K562 (cell line): ENCODE data around the gene MBD3. TPM values are rescaled to one million over a fixed set of nuclear protein-coding genes. Genes with fewer than 3 reads are reported as not detected.

ENCODE experiments used
- ARID1B ChIP-seq: fragments of 450-650 bp; IDR thresholded peaks from 2 replicates; pipeline ENCODE4 v1.6.1; 2016; ENCODE audit warnings: antibody characterized with exemption, mild to moderate bottlenecking, inconsistent platforms
- HDAC2 ChIP-seq: fragments of 450-650 bp; IDR thresholded peaks from 2 replicates; pipeline ENCODE4 v1.6.1; 2016; ENCODE audit warnings: mild to moderate bottlenecking
- MTA1 ChIP-seq: fragments of 450-650 bp; IDR thresholded peaks from 2 replicates; pipeline ENCODE4 v1.6.1; 2017; ENCODE audit warnings: borderline replicate concordance
- SIN3A ChIP-seq, 2 experiments: fragments of 150-350 bp in 1 of 2; IDR thresholded peaks; 2 replicates each; pipeline ENCODE4 v1.6.1; 2011 to 2016; ENCODE audit warnings: borderline replicate concordance in 2 of 2, low read depth in 2 of 2, low read length in 2 of 2, mild to moderate bottlenecking in 2 of 2, moderate library complexity in 2 of 2; ENCODE audit not compliant: control insufficient read depth in 1 of 2
- TARDBP ChIP-seq: fragments of 450-650 bp; IDR thresholded peaks from 2 replicates; pipeline ENCODE4 v1.6.1; 2016
- THRAP3 ChIP-seq: fragments of 450-650 bp; IDR thresholded peaks from 2 replicates; pipeline ENCODE4 v1.6.1; 2016; ENCODE audit warnings: mild to moderate bottlenecking, inconsistent platforms, borderline replicate concordance
- YY1 ChIP-seq, 3 experiments: IDR thresholded peaks; 2 replicates each; pipeline ENCODE4 v1.6.1; 2011; ENCODE audit warnings: low read length in 2 of 3, mild to moderate bottlenecking in 2 of 3, moderate library complexity in 2 of 3, borderline replicate concordance in 1 of 3, control low read depth in 1 of 3, low read depth in 1 of 3; ENCODE audit not compliant: insufficient read depth in 3 of 3, insufficient replicate concordance in 2 of 3, control insufficient read depth in 1 of 3, insufficient read length in 1 of 3; ENCODE audit errors: extremely low read depth in 1 of 3
- ZFP1 ChIP-seq: fragments of 450-650 bp; formaldehyde crosslinking; IDR thresholded peaks from 2 replicates; pipeline ENCODE4 v1.4.0; 2020; ENCODE audit warnings: mild to moderate bottlenecking, mixed read lengths
- ZFP36 ChIP-seq: fragments of 150-350 bp; IDR thresholded peaks from 2 replicates; pipeline ENCODE4 v1.6.1; 2018; ENCODE audit warnings: low read length, low read depth; ENCODE audit not compliant: partially characterized antibody
- ZNF354B ChIP-seq: fragments of 250-450 bp; sonication (Bioruptor Pico); IDR thresholded peaks from 2 replicates; pipeline ENCODE4 v1.4.0; 2020
- polyA plus RNA-seq, 8 experiments: library from polyadenylated mRNA; depleted of rRNA in 4 of 8; stranded (reverse) in 5 of 8; unstranded in 3 of 8; fragments of >200 nt; fragmentation: Nextera tagmentation in 2 of 8; fragmentation: Illumina TruSeq in 1 of 8; extraction: Ambion mirVana in 2 of 8; extraction: Trizol in 1 of 8; gene quantifications; 2 replicates each; pipeline versions ENCODE4 v1.2.1 to v1.2.3, GENCODE V29; 2011 to 2014; ENCODE audit warnings: inconsistent platforms in 1 of 8, missing spikeins in 1 of 8
- total RNA-seq, 7 experiments: library from RNA; depleted of rRNA in 6 of 7; stranded (reverse); fragments of >200 nt in 6 of 7; fragmentation: Illumina TruSeq in 2 of 7; extraction: Trizol in 2 of 7; gene quantifications; 2 replicates each; pipeline versions ENCODE4 v1.2.1 to v1.2.3, GENCODE V29; 2011 to 2021; ENCODE audit warnings: low replicate concordance in 1 of 7
- TF ChIP-seq, protein P1 (sequence below): fragments of 200-400 bp; formaldehyde crosslinking; IDR thresholded peaks from 2 replicates; pipeline ENCODE4 v1.6.1; 2017; ENCODE audit warnings: mild to moderate bottlenecking, low read depth, low read length, moderate library complexity
- TF ChIP-seq, protein P2 (sequence below): sonication (generic); IDR thresholded peaks from 2 replicates; pipeline ENCODE4 v1.6.1; 2016
- TF ChIP-seq, protein P3 (sequence below): fragments of 250-450 bp; sonication (Bioruptor Pico); IDR thresholded peaks from 2 replicates; pipeline ENCODE4 v1.4.0; 2020
- TF ChIP-seq, protein P4 (sequence below): sonication (generic); formaldehyde crosslinking; IDR thresholded peaks from 2 replicates; pipeline ENCODE4 v1.8.0; 2022; ENCODE audit warnings: mild to moderate bottlenecking, missing genetic modification reagents

The MBD3 gene
- total and polyA plus RNA-seq, 9 of the 15 experiments (the other 6 are each of a cell fraction or from before 2014, with no cell fraction given) = 0.24 to 137 (median 30.9) TPM

DNA sequence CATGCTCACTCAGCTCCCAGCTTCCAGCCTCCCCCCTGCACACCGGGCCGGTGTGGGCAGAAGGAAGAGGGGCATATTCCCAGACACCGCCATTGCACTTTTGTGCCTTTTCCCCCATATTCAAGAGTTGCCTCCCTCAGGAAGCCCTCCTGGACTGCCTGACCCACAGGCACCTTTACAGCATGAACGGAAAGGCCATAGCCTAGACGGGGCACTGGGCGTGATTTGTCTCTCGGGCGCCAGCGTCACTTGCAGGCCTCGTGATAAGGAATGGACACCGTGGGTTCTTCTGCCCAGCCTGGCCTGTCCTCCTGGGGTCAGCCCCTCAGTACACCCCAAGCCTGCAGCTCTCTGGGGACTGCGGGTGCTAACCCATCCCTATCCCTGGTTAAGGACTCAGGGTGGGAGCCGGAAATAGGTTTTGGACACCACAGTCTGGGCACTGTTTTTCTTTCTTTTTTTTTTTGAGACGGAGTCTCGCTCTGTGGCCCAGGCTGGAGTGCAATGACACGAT lies 13.5 kb upstream of the MBD3 start (continued):
- TF ChIP-seq, protein P1, sequence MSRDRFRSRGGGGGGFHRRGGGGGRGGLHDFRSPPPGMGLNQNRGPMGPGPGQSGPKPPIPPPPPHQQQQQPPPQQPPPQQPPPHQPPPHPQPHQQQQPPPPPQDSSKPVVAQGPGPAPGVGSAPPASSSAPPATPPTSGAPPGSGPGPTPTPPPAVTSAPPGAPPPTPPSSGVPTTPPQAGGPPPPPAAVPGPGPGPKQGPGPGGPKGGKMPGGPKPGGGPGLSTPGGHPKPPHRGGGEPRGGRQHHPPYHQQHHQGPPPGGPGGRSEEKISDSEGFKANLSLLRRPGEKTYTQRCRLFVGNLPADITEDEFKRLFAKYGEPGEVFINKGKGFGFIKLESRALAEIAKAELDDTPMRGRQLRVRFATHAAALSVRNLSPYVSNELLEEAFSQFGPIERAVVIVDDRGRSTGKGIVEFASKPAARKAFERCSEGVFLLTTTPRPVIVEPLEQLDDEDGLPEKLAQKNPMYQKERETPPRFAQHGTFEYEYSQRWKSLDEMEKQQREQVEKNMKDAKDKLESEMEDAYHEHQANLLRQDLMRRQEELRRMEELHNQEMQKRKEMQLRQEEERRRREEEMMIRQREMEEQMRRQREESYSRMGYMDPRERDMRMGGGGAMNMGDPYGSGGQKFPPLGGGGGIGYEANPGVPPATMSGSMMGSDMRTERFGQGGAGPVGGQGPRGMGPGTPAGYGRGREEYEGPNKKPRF = no peak
- TF ChIP-seq SIN3A (IDR thresholded peaks at IDR 0.05; ENCODE audit: borderline replicate concordance in 2 of 2, control insufficient read depth in 1 of 2, low read depth in 2 of 2, low read length in 2 of 2) (no peak), ZFP36 (peak; percentile 100), TARDBP (0 out of 2 replicates have a peak, but pooled peaks have one; percentile 46), YY1 (IDR thresholded peaks at IDR 0.05; ENCODE audit: borderline replicate concordance in 1 of 3, control insufficient read depth in 1 of 3, extremely low read depth in 1 of 3, insufficient read depth in 3 of 3, insufficient read length in 1 of 3, insufficient replicate concordance in 2 of 3, low read depth in 1 of 3, low read length in 2 of 3) (no peak), ZNF354B (CRISPR knock-in tag) (no peak), MTA1 (0 out of 2 replicates have a peak, but pooled peaks have one; percentile 8), THRAP3 (0 out of 2 replicates have a peak, but pooled peaks have one; percentile 22), ARID1B (peak; percentile 10; the same call in 1 of the 2 replicates), ZFP1 (CRISPR knock-in tag) (no peak), HDAC2 (peak; percentile 96)
- TF ChIP-seq, protein P2, sequence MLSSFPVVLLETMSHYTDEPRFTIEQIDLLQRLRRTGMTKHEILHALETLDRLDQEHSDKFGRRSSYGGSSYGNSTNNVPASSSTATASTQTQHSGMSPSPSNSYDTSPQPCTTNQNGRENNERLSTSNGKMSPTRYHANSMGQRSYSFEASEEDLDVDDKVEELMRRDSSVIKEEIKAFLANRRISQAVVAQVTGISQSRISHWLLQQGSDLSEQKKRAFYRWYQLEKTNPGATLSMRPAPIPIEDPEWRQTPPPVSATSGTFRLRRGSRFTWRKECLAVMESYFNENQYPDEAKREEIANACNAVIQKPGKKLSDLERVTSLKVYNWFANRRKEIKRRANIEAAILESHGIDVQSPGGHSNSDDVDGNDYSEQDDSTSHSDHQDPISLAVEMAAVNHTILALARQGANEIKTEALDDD = no peak
- TF ChIP-seq, protein P3, sequence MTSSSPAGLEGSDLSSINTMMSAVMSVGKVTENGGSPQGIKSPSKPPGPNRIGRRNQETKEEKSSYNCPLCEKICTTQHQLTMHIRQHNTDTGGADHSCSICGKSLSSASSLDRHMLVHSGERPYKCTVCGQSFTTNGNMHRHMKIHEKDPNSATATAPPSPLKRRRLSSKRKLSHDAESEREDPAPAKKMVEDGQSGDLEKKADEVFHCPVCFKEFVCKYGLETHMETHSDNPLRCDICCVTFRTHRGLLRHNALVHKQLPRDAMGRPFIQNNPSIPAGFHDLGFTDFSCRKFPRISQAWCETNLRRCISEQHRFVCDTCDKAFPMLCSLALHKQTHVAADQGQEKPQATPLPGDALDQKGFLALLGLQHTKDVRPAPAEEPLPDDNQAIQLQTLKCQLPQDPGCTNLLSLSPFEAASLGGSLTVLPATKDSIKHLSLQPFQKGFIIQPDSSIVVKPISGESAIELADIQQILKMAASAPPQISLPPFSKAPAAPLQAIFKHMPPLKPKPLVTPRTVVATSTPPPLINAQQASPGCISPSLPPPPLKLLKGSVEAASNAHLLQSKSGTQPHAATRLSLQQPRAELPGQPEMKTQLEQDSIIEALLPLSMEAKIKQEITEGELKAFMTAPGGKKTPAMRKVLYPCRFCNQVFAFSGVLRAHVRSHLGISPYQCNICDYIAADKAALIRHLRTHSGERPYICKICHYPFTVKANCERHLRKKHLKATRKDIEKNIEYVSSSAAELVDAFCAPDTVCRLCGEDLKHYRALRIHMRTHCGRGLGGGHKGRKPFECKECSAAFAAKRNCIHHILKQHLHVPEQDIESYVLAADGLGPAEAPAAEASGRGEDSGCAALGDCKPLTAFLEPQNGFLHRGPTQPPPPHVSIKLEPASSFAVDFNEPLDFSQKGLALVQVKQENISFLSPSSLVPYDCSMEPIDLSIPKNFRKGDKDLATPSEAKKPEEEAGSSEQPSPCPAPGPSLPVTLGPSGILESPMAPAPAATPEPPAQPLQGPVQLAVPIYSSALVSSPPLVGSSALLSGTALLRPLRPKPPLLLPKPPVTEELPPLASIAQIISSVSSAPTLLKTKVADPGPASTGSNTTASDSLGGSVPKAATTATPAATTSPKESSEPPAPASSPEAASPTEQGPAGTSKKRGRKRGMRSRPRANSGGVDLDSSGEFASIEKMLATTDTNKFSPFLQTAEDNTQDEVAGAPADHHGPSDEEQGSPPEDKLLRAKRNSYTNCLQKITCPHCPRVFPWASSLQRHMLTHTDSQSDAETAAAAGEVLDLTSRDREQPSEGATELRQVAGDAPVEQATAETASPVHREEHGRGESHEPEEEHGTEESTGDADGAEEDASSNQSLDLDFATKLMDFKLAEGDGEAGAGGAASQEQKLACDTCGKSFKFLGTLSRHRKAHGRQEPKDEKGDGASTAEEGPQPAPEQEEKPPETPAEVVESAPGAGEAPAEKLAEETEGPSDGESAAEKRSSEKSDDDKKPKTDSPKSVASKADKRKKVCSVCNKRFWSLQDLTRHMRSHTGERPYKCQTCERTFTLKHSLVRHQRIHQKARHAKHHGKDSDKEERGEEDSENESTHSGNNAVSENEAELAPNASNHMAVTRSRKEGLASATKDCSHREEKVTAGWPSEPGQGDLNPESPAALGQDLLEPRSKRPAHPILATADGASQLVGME (CRISPR knock-in tag) = peak; percentile 53; the same call in 1 of the 2 replicates
- TF ChIP-seq, protein P4, sequence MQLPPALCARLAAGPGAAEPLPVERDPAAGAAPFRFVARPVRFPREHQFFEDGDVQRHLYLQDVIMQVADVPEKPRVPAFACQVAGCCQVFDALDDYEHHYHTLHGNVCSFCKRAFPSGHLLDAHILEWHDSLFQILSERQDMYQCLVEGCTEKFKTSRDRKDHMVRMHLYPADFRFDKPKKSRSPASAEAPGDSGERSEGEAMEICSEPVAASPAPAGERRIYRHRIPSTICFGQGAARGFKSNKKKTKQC (CRISPR knock-in tag) = no peak
